ENCODE data around the gene ZNF638. TPM values are rescaled to one million over a fixed set of nuclear protein-coding genes. Genes with fewer than 3 reads are reported as not detected.
"Not testable (repeated sequence)": the region's sequence is repeated elsewhere in the genome, so short reads cannot be mapped to it uniquely, and the experiment has no call there.

Gene ZNF638
- polyA plus RNA-seq, 1 donor: 285 TPM

DNA sequence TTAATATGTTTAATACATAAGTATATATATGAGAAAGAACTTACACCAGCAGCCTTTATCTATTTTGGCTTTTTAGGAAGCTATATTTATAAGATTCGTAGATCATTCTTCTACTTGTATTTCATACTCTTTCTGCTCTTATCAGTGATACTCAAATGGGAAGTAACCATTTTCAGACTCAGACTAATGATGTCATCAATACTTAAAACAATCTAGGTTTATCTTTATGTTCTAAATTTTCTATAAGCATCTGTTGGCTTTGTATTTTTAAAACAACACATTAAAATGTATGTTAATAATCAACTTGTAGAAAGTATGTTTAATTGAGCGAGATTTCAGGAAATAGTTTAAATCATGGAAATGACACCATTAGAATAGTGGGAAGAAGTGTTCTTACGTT lies 70.8 kb downstream of the ZNF638 start:
- DNase-seq: no peak

DNA sequence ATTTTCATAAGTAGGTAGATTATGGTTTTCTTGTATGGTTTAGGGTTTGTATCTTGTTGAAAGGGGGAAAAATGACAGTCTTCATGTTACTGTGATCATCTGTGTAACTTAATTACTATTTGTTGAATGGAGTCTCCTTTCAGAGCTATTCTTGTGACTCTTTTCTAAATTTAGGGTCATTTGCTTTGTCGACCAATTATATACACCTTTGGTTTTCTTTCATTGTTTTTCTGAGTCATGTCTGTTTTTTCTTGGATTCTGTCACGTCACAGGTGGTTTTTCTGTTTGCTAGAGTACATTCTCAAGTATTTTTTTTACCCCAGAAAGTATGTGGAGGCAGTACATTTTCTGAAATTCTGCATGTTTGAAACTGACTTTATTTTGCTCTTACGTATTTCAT lies 78.0 kb downstream of the ZNF638 start:
- DNase-seq: no peak

DNA sequence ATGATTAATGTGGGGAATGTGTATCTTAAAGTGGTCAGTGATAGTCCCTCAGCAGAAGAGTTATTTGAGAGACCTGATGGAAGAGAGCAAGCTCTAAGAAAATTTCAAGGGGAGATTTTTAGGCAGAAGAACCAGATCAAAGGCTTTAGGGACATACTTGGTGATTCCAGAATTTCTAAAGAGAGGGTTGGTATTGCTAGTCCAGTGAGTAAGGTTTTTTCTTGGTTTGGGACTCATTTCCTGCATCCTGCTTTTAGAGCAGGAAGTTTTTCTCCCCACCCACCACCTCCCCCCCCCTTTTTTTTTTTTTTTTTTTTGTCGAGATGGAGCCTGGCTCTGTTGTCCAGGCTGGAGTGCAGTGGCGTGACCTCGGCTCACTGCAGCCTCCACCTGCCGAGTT lies 79.1 kb downstream of the ZNF638 start:
- DNase-seq: no peak

DNA sequence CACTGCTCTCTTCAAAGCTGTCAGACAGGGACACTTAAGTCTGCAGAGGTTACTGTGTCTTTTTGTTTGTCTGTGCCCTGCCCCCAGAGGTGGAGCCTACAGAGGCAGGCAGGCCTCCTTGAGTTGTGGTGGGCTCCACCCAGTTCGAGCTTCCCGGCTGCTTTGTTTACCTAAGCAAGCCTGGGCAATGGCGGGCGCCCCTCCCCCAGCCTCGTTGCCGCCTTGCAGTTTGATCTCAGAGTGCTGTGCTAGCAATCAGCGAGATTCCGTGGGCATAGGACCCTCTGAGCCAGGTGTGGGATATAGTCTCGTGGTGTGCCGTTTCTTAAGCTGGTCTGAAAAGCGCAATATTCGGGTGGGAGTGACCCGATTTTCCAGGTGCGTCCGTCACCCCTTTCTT lies 85.3 kb downstream of the ZNF638 start:
- not testable (repeated sequence) for DNase-seq

DNA sequence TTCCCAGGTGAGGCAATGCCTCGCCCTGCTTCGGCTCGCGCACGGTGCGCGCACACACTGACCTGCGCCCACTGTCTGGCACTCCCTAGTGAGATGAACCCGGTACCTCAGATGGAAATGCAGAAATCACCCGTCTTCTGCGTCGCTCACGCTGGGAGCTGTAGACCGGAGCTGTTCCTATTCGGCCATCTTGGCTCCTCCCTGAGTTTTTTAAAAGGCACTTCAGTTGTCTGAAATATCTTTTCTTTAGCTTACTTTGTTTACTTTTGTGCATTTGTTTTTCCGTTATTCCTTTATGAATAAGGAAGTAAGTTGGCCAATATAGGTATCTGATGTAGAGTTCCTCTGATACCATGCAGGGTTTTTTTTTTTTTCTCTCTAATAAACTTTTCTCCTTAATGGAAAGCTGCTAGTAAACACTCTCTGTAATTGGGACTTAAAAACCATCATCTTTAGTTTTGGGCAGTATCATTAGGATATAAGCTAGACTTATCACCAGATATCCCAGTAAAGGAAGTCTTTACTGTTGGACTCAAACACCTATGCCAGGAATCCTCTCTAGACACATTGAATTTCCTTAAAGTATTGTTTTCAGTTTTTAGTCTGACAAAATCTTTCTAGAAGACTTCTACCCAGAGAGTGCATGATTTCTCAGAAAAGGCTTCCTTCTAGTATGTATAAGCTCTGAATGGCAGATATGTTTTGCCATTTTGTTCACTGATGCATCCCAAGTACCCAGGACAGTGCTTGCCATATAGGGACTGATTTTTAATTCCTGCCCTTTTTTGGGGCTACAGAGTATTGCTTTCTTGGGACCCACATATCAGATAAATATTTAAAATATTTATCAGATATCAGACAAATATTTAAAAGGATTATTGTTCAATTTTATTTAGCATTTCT lies 86.0 kb downstream of the ZNF638 start:
- no peak for DNase-seq

DNA sequence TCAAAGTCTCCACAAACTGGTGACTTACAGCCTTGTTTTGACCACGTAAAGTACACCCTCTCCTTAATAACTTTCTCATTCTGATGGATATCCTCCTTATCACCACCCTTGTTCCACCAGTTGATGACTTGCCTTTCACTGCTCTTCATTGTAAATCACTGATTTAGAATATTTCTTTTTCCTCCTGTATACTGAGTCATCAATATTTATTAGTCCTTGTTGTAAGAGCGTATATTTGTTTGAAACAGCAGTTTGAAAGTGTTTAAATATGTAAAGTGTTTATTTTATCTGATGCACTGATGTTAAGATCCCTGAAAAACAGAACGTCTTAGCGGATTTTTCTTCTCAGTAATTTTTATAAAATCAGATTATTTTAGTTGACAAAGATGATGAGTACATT lies 87.6 kb downstream of the ZNF638 start:
- no peak for DNase-seq

DNA sequence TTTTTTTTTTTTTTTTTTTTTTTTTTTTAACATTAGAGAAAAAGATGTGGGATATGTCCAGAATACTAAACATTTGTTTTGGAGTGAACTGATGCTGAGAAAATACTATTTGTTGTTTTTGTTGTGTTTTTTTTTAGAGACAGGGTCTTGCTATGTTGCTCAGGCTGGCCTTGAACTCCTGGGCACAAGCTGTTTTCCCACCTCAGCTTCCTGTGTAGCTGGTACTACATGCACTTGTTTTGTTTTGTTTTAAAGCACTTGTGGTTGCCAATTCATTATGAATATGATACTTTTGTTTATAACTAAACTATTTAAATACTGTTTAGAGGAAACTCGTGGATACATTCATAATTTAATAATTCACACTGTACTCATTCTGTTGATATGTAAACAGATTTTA lies 88.4 kb downstream of the ZNF638 start:
- DNase-seq: no peak

DNA sequence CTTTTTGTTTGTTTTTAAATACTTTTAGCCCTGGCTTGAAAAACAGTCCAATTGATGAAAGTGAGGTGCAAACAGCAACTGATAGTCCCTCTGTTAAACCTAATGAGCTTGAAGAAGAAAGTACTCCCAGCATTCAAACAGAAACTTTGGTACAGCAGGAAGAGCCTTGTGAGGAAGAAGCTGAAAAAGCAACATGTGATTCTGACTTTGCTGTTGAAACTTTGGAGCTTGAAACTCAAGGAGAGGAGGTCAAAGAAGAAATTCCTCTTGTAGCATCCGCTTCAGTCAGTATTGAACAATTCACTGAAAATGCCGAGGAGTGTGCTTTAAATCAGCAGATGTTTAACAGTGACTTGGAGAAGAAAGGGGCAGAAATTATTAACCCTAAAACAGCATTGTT lies 91.2 kb downstream of the ZNF638 start:
- no peak for DNase-seq

DNA sequence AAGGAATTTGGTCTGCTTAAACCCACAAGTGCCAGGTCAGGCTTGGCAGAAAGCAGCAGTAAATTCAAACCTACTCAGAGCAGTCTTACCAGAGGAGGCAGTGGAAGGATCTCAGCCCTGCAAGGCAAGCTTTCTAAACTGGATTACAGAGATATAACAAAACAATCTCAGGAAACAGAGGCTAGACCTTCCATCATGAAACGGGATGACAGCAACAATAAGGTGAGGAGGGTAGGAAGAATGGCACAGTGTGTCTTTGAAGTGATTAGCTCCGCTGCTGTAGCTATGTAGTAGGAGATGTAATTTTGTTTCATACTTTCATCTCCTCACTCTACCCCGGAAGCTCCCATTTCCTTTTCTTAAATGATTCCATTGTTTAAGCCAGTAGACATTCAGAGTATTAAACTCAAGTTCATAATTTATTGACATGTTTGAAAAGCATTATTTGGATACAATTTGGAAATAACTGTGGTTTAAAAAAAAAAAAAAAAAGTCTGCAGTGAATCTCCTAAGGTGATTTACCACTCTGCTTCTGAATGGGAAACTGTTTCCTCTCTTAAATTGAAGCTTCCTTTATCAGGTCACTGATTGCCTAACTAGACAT lies 92.3 kb downstream of the ZNF638 start:
- DNase-seq: no peak

DNA sequence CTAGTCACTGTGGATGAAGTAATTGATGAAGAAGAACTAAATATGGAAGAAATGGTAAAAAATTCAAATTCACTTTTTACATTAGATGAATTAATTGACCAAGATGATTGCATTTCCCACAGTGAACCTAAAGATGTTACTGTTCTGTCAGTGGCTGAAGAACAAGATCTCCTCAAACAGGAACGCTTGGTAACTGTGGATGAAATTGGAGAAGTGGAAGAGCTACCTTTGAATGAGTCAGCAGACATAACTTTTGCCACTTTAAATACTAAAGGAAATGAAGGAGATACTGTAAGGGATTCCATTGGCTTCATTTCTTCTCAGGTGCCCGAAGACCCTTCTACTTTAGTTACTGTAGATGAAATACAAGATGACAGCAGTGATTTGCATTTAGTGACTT lies 95.1 kb downstream of the ZNF638 start:
- DNase-seq: no peak

DNA sequence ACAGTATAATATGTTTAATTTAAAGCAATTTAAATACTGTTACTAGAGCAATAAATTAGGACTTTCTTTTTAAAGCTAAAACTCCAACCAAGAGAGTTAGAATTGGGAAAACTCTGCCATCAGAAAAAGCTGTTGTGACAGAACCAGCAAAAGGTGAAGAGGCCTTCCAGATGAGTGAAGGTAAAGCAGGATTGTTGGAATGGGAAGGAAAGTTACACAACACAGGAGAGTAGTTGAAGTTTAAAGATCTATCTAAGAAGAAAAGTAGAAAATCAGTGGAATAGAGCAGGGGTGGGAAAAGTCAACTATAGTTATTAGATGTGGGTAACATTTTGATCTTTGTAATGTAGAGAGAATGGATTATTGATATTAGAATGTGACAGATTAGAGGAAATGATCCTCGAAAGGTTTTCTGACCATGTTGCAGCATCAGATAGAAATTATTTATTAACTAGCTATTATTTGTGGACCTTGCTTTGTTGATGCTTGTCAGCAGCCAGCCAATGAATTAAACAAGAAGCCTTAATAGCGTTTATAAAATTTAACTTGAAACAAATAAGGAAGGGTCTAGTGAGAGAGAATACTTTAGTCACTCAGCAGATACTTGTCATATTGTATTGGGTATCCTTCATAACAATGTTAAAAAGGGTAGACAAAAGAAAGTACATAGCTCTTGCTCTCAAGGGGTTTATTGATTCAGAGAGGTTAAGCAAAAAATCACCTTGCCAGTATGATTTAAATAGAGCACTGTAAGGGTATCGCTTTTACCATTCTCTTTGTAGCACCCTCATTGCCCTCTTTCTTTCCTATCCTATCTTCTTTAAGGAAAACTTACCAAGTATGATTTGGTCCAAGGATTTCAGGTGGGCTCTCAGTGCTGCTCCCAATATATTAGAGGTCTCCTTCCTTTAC lies 97.1 kb downstream of the ZNF638 start:
- no peak for DNase-seq

DNA sequence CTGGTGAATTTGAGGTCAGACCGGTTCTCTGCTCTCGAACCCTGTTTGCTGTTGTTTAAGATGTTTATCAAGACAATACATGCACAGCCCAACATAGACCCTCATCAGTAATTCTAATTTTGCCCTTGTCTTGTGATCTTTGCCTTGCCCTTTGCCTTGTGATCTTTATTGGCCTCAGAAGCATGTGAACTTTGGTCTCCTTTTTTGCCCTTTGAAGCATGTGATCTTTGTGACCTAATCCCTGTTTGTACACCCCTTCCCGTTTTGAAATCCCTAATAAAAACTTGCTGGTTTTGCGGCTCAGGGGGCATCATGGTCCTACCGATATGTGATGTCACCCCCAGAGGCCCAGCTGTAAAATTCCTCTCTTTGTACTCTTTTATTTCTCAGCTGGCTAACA lies 113.6 kb downstream of the ZNF638 start:
- DNase-seq: not testable (repeated sequence)

DNA sequence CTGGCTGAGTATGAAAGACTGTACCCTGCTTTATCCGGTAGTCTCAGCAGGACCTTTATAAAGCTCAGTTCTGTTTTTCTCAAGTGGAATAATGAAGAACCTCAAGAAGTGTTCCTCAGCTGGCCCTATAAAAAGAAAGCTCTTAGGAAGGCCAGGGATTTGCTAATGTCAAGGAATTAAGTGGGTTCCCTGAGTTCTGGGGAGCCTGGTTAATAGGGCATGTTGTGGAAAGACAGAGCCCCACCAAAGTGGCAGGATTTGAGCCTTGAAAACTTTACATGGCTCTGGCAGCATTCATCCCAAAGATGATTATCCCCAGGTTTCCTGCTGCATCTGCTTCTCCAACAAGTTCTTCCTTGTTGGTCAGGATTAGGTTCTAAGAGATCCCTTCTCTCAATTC lies 114.9 kb downstream of the ZNF638 start:
- no peak for DNase-seq

DNA sequence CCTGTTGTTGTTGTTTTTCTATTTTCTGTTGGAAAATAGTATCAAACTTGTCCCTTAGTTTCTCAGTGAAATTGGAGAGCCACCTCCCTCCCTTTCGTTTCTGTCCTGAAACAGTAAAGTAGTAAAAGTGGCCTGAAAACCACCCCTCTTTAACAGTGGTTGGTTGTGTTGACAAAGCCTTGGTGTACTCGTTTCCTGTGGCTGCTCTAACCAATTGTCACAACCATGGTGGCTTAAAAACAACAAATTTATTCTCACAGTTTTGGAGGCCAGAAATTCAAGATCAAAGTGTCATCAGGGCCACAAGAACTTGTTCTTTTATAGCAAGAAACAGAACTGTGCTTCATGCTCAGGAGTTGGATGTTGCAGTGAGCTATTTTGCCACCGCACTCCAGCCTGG lies 117.8 kb downstream of the ZNF638 start:
- no peak for DNase-seq

DNA sequence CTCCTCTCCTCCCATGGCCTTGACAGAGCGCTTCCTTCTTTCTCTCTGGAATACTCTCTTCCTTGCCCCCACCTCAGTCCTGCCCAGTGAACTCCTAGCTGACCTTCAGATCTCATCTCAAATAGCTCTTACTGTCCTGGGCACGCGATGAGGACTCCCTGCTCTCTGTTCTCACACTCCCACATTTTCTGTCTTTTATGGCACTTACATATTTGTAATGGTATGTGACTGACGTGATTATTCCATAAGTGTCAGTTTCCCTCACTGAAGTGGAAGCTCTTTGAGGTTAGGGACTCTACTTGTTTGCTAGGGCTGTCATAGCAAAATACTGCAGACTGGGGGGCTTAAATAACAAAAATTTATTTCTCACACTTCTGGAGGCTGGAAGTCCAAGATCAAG lies 120.1 kb downstream of the ZNF638 start:
- DNase-seq: no peak

DNA sequence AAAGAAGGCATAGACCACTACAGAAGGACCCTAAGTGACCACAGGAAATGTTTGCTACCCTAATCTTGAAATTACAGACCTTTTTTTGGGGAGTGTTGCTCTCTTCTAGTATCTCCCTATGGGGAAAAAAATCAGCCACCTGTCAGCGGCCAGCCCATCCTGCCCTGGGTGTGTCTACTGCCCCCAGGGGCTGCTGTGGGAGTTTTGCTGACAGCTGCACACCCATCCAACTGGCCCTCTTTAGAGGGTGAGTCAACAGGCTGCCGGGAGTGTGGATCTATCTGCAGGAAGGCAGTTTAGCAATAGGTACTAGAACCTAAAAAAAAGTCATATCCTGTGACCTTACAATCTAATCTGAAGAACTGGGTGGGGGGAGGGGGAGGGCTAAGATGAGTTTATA lies 121.0 kb downstream of the ZNF638 start:
- no peak for DNase-seq

DNA sequence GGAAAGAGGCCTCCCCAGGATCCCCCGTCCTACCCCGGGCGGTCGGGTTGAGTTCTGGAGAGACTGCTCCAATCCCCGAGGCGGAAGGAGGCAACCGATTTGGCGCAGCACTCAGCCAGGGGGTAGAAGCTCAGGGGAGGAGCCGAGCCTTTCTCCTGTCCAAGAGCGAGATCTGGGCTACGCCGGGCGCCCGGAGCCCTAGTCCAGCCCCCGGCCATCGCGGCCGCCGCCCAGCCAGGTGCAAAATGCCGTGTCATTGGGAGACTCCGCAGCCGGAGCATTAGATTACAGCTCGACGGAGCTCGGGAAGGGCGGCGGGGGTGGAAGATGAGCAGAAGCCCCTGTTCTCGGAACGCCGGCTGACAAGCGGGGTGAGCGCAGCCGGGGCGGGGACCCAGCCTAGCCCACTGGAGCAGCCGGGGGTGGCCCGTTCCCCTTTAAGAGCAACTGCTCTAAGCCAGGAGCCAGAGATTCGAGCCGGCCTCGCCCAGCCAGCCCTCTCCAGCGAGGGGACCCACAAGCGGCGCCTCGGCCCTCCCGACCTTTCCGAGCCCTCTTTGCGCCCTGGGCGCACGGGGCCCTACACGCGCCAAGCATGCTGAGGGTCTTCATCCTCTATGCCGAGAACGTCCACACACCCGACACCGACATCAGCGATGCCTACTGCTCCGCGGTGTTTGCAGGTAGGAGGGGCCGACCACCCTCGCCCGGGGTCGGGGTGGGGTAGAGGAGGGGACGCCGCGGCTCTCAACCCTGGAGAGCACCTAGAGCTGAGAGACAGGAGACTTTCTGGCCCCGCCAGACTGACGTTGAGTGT lies 122.0 kb downstream of the ZNF638 start, which contains the start of gene DYSF:
TSS of gene DYSF (plus strand) at position 158 of the 817 bp plus-strand sequence.
- no peak for DNase-seq

DNA sequence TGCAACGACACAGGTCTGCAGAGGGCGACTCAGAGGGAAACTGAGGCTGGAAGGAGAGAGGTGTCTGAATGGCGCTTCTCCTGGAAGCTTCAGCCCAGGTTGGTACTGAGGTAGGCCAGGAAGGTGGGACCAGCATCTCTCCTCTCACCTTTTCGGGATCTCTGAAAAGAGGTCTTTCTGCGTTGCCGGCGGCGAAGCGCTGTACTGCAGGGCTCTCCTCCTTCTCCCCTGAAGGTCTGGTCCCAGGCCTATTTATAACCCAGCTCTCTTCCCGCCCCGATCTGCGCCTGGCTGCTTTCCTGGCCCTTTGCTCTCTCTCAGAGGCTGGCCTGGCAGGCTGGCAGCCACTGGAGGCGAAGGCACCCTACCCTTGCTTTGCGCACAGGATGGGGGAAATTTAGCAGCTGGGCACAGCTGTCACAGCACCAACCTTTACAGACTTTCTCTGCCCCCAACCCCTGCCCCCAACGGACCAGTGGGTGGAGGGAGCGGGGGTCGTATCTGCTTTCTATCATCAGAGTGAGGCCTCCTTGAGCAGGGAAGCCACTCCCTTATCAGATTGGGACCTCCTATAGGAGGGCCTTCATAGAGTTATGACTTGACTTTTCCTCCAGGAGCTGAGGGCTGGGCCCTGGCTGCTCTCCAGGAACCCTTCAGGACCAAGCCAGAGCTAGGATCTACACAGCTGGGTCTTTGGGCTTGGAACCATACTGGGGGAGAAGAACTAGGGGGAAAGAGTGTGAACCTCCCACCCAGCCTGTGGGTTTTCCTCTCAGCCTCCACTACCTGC lies 122.8 kb downstream of the ZNF638 start:
- DNase-seq: no peak

DNA sequence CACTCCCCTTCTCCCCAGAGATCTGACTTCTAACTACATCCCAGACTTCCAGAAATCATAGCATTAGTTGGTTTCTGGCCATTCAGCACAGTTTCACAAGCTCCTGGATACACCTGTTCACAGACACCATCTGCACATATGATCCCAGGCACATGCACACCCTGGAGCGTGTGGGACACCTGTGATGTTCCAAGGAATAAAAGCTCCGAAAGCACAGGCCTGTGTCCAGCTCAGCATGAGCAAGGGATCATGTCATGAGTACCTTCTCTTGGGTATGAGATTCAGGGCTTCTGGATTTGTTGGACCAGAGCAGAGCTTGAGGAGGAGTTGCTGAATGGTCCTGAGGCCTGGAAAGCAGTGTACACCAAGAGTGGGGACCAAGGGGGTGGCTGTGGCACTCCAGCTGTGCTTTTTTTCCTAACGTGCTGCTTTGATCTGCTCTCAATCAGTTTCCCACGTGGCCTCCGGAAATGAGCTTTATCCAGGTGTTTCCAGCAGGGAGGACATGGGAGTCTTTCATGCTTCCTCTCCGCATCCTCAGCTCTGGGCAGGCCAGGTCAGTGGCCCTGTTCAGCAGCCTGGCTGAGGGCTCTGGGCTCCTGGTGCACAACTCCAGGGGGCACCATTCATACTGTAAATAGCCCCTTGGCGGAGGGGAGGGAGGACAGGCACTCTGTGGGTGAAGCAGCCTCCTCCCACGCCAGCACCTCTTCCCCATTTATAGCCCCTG lies 123.6 kb downstream of the ZNF638 start:
- DNase-seq: no peak

Data from left kidney (tissue), 2 donors.